IPS DF 6.9 (cell line): Measurements from ENCODE around the gene PAPPA2.

Source experiments
- DNase-seq: peaks from one replicate; pipeline ENCODE4 v3.0.0-alpha.2; 2013; ENCODE audit warnings: low read depth, low spot score
- H3K27ac ChIP-seq: one replicate; pipeline ENCODE4 v1.5.1; 2013; ENCODE audit warnings: low read length, control low read depth
- H3K27me3 ChIP-seq: 2 replicates; pipeline ENCODE4 v1.6.1; 2013; ENCODE audit warnings: mild to moderate bottlenecking, low read length; ENCODE audit not compliant: control insufficient read depth, insufficient read depth
- H3K36me3 ChIP-seq: 2 replicates; pipeline ENCODE4 v1.6.1; 2013; ENCODE audit warnings: low read length; ENCODE audit not compliant: control insufficient read depth, insufficient read depth
- H3K4me1 ChIP-seq: 2 replicates; pipeline ENCODE4 v1.6.1; 2013; ENCODE audit warnings: low read length; ENCODE audit not compliant: control insufficient read depth, insufficient read depth
- H3K4me3 ChIP-seq: 2 replicates; pipeline ENCODE4 v1.5.1; 2013; ENCODE audit warnings: mild to moderate bottlenecking, low read length
- H3K9me3 ChIP-seq: 2 replicates; pipeline ENCODE4 v1.6.1; 2013; ENCODE audit warnings: low read length, inconsistent platforms; ENCODE audit not compliant: control insufficient read depth, insufficient read depth
- WGBS: extraction: QIAGEN DNeasy Blood & Tissue Kit; methylation state at CpG from one replicate; pipeline ENCODE4 v1.1.7; 2013; ENCODE audit warnings: mixed read lengths, missing lambda C conversion rate; ENCODE audit not compliant: insufficient read length, insufficient coverage; 5-methylcytosine and 5-hydroxymethylcytosine counted together

PAPPA2 gene

DNA sequence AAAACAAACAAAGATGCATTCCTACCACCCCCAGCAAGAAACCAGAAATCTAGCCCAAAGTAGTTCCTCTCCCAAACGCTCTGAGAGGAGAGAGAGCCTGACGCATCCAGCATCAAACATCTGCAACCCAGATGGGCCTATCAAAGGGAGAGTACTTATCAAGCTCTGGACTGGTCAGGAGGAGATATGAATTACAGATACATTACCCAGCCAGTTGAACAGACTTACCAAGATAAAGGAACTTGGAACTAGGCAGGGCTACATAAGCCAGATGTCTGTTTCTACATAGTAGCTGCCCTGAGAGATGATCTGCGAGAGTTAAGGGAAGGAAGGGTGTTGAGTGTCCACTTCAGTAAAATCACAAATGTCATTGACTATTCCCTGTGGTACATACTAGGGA lies 138.4 kb downstream of the PAPPA2 start:
- DNase-seq: no peak
- H3K27ac ChIP-seq: no peak overlapping the region
- WGBS: no CpG with 5 or more reads among the region's 3 CpGs

DNA sequence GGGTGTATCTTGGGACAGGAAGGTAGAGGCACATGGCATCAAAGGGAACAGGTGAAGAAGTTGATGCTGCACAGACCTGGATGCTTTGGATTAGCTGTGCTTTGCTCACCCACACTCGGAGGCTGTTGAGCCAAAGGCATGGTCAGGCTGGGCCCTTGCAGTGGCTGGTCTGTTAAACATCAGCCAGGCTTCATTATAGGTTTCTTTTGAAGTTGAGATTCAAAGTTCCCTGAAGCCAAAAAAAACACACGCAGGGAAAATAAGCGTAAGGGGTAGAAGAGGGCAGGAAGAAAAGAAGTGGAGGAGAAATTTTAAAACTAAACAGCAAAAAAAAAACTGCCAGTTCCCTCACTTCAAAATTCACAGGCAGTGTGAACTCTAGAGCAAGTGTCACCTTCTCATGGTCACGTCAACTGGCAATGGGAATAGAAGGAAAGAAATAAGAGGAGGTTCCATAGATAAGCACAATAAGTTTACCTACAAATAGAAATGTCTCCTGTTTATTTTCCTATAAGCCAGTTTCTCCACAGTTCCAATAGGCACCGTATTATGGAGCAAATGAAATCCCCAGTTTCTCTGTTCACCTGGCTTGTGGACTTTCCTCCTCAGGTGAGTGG lies 139.5 kb downstream of the PAPPA2 start:
- H3K4me1 ChIP-seq: no peaks in the 10 kb centered on the region
- H3K27ac ChIP-seq: no peak overlapping the region
- no peaks in the 10 kb centered on the region for H3K9me3 ChIP-seq
- no peak for DNase-seq
- no peak overlapping the region for H3K4me3 ChIP-seq
- no peaks in the 10 kb centered on the region for H3K36me3 ChIP-seq
- no CpG with 5 or more reads among the region's 5 CpGs for WGBS
- no peaks in the 10 kb centered on the region for H3K27me3 ChIP-seq

More for the DNA sequence above, 138.4 kb downstream of the PAPPA2 start:
- no peaks in the 10 kb centered on the region for H3K4me1 ChIP-seq
- H3K9me3 ChIP-seq: no peaks in the 10 kb centered on the region
- H3K27me3 ChIP-seq: no peaks in the 10 kb centered on the region
- no peak overlapping the region for H3K4me3 ChIP-seq
- no peaks in the 10 kb centered on the region for H3K36me3 ChIP-seq

DNA sequence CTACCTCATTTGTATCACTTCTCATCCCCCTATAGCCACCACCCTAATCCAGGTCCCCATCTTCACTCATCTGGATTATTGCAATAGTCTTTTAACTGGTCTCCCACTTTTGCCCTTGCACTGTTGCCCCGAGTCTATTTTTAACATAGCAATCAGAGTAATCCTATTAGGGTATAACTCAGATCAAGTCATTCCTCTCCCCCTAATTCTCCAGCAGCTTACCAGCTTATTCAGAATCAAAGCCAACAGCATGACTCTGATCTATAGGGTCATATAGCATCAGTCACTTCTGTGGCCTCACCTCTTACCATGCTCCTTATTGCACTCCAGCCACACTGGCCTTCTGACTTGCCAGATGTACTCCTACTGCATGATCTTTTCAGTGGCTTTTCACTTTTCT lies 140.7 kb downstream of the PAPPA2 start:
- Histone ChIP-seq H3K27me3 (no peaks in the 10 kb centered on the region), H3K36me3 (no peaks in the 10 kb centered on the region)
- WGBS: no CpG with 5 or more reads among the region's 1 CpG

DNA sequence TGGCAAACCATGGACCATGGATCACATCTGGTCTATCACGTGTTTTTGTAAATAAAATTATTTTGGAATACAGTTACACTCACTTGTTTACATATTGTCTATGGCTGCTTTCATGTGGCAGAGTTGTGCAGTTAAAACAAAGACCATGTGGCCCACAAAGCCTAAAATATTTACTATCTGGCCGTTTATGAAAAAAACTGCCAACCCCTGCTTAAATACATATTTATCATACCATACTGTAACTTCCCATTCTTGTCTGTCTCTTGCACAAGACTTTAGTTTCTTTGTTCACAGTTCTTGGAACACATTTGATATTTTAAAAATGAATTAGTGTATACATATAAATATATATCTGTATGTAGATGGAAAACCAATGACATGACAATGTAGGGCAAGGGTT lies 141.5 kb downstream of the PAPPA2 start:
- H3K36me3 ChIP-seq: no peaks in the 10 kb centered on the region
- H3K27me3 ChIP-seq: no peaks in the 10 kb centered on the region
- no peak overlapping the region for H3K4me3 ChIP-seq
- H3K9me3 ChIP-seq: no peaks in the 10 kb centered on the region
- no peaks in the 10 kb centered on the region for H3K4me1 ChIP-seq
- DNase-seq: no peak
- WGBS: no CpG with 5 or more reads among the region's 2 CpGs
- H3K27ac ChIP-seq: no peak overlapping the region

More for the DNA sequence above, 140.7 kb downstream of the PAPPA2 start:
- no peak for DNase-seq
- H3K9me3 ChIP-seq: no peaks in the 10 kb centered on the region
- H3K4me3 ChIP-seq: no peak overlapping the region
- no peak overlapping the region for H3K27ac ChIP-seq
- no peaks in the 10 kb centered on the region for H3K4me1 ChIP-seq

DNA sequence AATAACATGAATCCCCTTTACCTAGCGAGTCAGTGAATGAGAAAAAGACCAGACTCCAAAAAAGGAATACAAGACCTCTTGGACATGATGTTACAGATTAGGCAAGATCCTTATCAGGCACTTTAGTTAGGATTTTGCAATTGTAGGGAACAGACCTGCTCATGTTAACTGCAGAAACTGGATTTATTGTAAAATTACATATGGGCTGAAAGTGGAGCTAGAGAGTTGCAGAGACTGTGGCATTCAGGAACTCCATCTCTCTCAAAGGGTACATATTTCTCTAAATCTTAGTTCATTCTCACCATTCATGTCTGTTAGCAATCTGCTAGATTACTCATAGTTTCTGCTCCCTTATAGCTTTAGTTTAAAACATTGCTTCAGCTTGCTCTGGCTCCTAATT lies 142.2 kb downstream of the PAPPA2 start:
- no peaks in the 10 kb centered on the region for H3K27me3 ChIP-seq

DNA sequence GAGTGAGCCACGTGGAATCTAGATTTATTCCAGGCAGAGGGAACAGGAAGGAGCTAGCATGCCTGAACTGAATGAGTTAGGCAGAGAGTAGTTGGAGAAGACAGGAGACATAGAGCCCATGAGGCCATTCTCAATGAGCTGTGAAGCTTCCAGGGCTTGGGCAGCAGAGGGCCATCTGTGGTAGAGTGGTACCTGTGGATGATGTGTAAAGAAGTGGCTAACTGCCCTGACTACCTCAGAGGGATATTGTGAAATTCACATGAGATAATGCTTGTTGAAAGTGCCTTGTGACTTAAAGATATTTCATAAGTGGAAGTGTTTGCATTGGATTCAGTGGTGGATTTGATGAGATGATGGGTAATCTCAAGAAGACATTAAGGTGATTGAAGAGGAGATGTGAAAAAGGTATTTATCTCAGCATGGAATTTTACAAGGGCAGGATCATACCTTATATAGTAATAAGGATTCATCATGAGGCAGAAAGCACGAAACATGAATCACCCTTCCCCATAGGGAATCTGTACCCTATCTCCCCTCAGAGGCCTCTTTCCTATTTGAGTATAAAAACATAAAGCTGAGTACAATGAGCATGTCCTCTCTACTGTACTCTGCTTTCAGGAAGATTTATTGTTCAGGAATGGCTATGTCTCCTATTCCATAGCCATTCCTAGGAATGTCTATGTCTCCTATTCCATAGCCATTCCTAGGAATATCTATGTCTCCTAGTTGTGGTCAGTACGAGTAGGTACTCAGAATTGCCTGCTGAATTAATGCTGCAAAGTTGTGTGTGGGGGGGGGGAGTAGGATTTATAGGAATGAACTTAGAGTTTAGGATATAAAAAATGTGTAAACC lies 146.8 kb downstream of the PAPPA2 start:
- Histone ChIP-seq H3K27me3 (no peaks in the 10 kb centered on the region), H3K36me3 (no peaks in the 10 kb centered on the region), H3K9me3 (no peaks in the 10 kb centered on the region), H3K4me1 (no peaks in the 10 kb centered on the region), H3K27ac (no peak overlapping the region), H3K4me3 (no peak overlapping the region)
- no peak for DNase-seq
- WGBS: no CpG with 5 or more reads among the region's 3 CpGs

More for the DNA sequence above, 142.2 kb downstream of the PAPPA2 start:
- Histone ChIP-seq H3K4me3 (no peak overlapping the region), H3K9me3 (no peaks in the 10 kb centered on the region), H3K4me1 (no peaks in the 10 kb centered on the region), H3K36me3 (no peaks in the 10 kb centered on the region), H3K27ac (no peak overlapping the region)
- WGBS: no CpG with 5 or more reads among the region's 1 CpG
- DNase-seq: no peak

DNA sequence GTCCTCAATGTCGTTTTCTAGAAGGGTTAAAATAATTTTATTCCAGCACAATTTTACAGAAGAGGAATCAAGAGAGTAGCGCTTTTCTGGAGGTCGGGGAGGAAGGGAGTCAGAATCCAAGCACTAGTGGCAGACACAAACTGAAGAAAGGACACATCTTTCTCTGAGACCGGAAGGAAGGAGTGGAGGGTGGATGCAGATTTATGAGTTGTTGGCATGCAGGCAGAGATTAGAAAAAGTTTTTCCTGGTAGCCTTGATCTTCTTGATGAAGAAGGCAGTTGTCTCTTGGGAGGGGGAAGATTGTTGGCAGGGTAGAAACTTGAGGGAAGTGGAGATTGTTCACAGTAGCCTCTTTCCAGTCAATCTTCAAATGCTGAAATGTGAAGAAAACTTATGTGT lies 149.8 kb downstream of the PAPPA2 start:
- H3K27ac ChIP-seq: no peak overlapping the region
- no CpG with 5 or more reads among the region's 4 CpGs for WGBS
- no peak for DNase-seq

DNA sequence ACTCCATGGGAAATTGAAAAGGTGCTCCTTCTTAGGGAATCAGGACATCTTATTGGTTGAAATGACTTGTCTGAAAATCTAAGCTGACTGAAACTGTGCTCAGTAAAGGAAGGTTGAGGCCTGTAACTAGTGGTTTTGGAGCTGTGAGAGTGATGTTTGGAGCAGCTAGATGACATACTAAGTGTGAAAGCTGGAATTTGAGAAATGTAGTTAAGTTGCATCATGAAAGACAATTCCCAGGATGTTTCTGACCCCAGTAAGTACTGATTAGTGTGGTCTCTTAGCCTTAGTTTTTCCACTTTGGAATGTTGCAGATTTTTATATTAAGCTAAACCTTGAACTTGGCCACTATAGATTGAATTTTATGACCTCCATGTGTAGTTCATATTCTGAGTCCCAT lies 154.9 kb downstream of the PAPPA2 start:
- Histone ChIP-seq H3K9me3 (no peaks in the 10 kb centered on the region), H3K27me3 (no peaks in the 10 kb centered on the region), H3K4me1 (no peaks in the 10 kb centered on the region), H3K27ac (no peak overlapping the region), H3K36me3 (no peaks in the 10 kb centered on the region), H3K4me3 (no peak overlapping the region)
- DNase-seq: no peak

More for the DNA sequence above, 149.8 kb downstream of the PAPPA2 start:
- H3K4me3 ChIP-seq: no peak overlapping the region
- H3K36me3 ChIP-seq: no peaks in the 10 kb centered on the region
- H3K4me1 ChIP-seq: no peaks in the 10 kb centered on the region
- H3K9me3 ChIP-seq: no peaks in the 10 kb centered on the region
- no peaks in the 10 kb centered on the region for H3K27me3 ChIP-seq

DNA sequence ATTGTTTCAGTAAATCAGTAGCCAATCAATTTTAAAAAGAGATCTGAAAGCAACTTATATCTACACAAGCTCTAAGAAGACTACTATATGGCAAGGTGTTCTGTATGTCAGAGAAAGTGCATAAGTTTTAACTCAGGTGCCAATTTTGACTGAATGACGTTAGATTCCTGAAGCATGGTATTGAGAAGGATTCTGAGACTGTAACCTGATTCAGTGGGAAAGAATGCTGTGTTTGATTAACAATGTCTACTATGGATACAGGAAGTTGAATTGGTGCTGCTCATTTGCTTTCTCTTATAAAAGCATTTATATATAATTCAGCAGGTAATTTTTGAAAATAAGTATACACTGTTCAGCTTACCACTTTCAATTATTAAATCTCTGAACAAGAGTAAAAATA lies 156.3 kb downstream of the PAPPA2 start:
- no peak overlapping the region for H3K4me3 ChIP-seq
- no CpG with 5 or more reads among the region's 1 CpG for WGBS
- no peaks in the 10 kb centered on the region for H3K4me1 ChIP-seq
- H3K9me3 ChIP-seq: no peaks in the 10 kb centered on the region
- H3K27me3 ChIP-seq: no peaks in the 10 kb centered on the region
- no peak overlapping the region for H3K27ac ChIP-seq
- no peak for DNase-seq
- H3K36me3 ChIP-seq: no peaks in the 10 kb centered on the region

DNA sequence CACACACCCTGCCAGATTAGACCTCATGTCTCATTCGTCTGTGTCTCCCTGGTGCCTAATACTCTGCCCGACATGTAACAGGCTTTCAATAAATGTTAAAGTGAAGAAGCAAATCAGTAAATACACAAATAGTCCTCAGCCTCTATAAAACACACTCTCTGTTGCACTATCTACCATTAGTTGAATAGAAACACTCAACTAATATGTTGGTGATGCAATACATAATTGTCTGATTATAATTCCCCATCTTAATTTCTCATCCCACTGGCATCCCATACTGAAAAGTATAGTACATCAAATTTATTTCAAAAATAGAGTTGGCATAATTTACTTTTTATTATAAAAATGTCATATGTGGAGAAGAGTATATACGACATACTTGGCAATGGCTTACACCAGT lies 162.4 kb downstream of the PAPPA2 start:
- no peak for DNase-seq
- H3K27ac ChIP-seq: no peak overlapping the region
- H3K9me3 ChIP-seq: no peaks in the 10 kb centered on the region
- no peaks in the 10 kb centered on the region for H3K4me1 ChIP-seq
- no peaks in the 10 kb centered on the region for H3K27me3 ChIP-seq
- H3K36me3 ChIP-seq: no peaks in the 10 kb centered on the region
- no peak overlapping the region for H3K4me3 ChIP-seq
- no CpG with 5 or more reads among the region's 3 CpGs for WGBS
